GM12878 (cell line): ENCODE results near the gene UNCX.

Experiments
- BHLHE40 ChIP-seq, 2 experiments: fragments of 450-650 bp in 1 of 2; IDR thresholded peaks; 2 replicates each; pipeline ENCODE4 v1.6.1; 2011 to 2017; ENCODE audit warnings: low read depth in 2 of 2, borderline replicate concordance in 1 of 2, improper control_type of control experiment in 1 of 2, low read length in 1 of 2, mild to moderate bottlenecking in 1 of 2
- CREM ChIP-seq: IDR thresholded peaks from 2 replicates; pipeline ENCODE4 v1.6.1; 2014; ENCODE audit warnings: antibody characterized with exemption, low read depth
- CTCF ChIP-seq, 3 experiments: IDR thresholded peaks in 2 of 3; conservative IDR thresholded peaks in 1 of 3; 2 replicates each; pipeline ENCODE4 v1.5.1; 2011; ENCODE audit warnings: low read depth in 3 of 3, low read length in 3 of 3, mild to moderate bottlenecking in 3 of 3, control low read depth in 2 of 3, moderate library complexity in 2 of 3, inconsistent platforms in 1 of 3, mixed read lengths in 1 of 3; ENCODE audit not compliant: control insufficient read depth in 2 of 3, insufficient read depth in 1 of 3; ENCODE audit errors: extremely low read depth in 1 of 3
- USF2 ChIP-seq: IDR thresholded peaks from 2 replicates; pipeline ENCODE4 v1.6.1; 2011; ENCODE audit warnings: low read depth, low read length, improper control_type of control experiment, borderline replicate concordance

GRCh38 chr7:1243964-1244416 is 11.3 kb downstream of the UNCX start:
- TF ChIP-seq CREM (no peak), USF2 (no peak), BHLHE40 (IDR thresholded peaks at IDR 0.05; ENCODE audit: borderline replicate concordance in 1 of 2, low read depth in 2 of 2, low read length in 1 of 2) (no peak), CTCF (IDR thresholded peaks at IDR 0.05 in 2 of 3, conservative IDR thresholded peaks at IDR 0.05 in 1 of 3; ENCODE audit: control insufficient read depth in 2 of 3, extremely low read depth in 1 of 3, insufficient read depth in 1 of 3, low read depth in 3 of 3, low read length in 3 of 3) (no peak)
